SK-N-DZ (cell line): ENCODE results near the gene SLC25A22.

Experiments used
- DNase-seq: peaks from one replicate; pipeline ENCODE4 v3.0.0-alpha.2; 2015; ENCODE audit warnings: low spot score

SLC25A22 gene

GRCh38 chr11:804599-804964 is 6.5 kb upstream of the SLC25A22 start:
- no peak for DNase-seq

- DNase-seq: no peak
Measured at GRCh38 chr11:803770-804598, 5.9 kb upstream of the SLC25A22 start.

- no peak for DNase-seq
Measured at GRCh38 chr11:803467-803742, 5.3 kb upstream of the SLC25A22 start.

DNA sequence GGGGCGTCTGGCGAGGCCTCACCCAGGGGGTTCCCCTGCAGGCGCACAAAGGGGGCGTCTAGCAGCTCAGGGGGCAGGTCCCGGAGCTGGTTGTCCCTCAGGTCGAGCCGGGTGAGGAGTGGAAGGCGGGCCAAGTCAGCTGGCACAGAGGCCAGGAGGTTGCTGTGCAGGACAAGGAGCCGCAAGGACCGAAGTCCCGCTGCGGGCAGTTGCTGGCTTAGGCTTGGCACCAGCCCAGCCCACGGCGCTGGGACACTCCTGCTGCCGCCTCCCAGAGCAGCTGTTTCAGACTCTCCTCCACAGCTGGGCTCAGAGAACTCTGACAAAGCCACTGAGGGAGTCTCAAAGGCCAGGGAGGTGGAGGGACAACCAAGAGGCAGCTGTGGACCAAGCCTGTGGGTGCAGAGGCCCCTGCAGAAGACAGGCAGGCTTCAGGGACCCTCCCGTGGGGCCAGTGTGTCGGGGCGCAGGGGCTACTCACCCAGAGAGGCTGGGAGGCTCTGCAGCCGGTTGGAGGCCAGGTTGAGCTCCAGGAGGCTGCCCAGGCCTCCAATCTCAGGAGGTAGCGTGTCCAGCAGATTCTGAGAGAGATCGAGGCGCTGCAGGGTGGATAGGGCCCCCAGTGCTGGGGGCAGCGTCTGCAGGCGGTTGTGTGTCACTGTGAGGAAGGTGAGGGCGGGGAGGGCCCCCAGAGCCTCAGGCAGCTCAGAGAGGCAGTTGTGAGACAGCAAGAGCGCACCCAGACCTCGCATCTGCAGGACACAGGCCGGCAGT is 4.8 kb upstream of the SLC25A22 start:
- no peak for DNase-seq

GRCh38 chr11:802018-802617 is 4.0 kb upstream of the SLC25A22 start:
- DNase-seq: no peak

DNA sequence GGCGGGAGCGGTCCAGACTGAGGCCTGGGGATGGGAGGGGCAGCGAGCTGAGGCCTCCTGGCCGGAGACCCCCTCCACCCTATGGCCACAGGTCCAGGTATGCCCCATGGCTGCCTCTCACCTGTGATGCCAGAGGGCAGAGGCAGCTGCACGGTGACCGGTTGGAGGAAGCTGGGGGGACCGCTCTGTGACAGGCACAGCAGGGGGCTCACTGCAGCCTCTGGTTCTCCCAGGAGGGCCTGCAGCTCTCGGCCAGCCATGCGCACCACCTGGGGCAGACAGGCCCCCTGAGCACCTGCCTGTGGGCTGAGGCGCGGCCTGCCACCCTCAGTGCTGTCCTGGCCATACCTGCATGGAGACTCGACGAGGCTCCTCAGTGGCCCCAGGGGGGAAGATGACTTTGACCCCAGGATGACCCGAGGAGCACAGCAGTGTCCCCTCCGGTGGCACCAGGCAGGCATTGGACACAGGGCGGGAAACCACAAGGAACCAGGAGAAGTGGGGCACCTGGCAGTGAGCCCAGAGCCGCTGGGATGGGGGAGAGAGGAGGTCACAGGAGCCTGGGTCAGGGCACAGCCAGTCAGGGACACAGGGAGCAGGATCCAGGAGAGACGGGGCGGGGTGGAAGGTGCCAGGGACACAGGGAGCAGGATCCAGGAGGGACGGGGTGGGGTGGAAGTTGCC is 3.2 kb upstream of the SLC25A22 start:
- DNase-seq: no peak

- DNase-seq: no peak
Measured at GRCh38 chr11:800473-800872, 2.4 kb upstream of the SLC25A22 start.

- no peak for DNase-seq
Measured at GRCh38 chr11:799641-800316, 1.7 kb upstream of the SLC25A22 start.

GRCh38 chr11:797296-798092 is 587 bp downstream of the SLC25A22 start:
- peak; percentile 82 for DNase-seq

GRCh38 chr11:796565-797295 is 1.4 kb downstream of the SLC25A22 start:
- no peak for DNase-seq

DNA sequence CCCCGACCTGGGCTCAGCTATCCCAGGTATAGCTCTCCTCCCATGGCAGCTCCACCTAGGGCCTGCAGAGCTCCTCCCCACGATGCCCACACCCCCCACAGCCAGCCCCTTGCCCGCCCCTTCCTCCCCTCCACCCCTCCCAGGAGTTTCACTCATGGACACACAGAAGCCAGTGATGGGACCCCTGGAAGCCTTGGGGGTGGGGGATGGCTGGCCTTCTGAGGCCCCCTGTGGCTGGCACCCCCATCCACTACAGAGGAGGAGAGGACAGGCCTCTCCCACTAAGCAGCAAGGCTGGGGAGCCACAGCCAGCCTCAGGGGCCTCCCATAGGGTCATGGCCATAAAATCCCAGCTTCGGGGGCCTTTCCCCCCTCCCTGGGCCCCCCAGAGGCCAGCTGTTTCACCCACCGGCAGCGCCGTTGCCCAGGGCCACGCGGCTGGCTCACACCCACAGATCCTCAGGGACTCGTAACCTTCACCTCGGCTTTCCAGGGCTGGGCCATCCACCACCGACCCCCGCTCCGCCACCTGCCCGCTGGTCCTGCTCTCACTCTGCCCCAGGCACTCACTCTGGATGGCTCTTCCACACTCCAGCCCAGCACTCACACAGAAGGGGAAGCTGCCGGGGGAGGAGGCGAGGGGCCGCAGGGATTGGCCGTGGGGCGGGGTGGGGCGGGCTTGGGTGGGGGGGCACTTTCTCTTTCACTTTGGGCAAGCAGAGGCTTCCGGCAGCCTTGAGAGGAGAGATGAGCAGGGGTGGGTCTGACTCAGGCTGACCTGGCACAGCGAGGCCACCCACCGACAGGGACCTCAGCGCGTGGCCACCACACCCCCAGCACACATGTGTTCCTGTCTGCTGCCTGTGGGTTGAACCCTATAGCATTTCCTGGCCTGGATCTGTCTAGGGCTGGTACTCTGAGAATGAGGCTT is 2.2 kb downstream of the SLC25A22 start:
- DNase-seq: peak; percentile 70

- DNase-seq: no peak
Measured at GRCh38 chr11:794766-795633, 3.1 kb downstream of the SLC25A22 start.

DNA sequence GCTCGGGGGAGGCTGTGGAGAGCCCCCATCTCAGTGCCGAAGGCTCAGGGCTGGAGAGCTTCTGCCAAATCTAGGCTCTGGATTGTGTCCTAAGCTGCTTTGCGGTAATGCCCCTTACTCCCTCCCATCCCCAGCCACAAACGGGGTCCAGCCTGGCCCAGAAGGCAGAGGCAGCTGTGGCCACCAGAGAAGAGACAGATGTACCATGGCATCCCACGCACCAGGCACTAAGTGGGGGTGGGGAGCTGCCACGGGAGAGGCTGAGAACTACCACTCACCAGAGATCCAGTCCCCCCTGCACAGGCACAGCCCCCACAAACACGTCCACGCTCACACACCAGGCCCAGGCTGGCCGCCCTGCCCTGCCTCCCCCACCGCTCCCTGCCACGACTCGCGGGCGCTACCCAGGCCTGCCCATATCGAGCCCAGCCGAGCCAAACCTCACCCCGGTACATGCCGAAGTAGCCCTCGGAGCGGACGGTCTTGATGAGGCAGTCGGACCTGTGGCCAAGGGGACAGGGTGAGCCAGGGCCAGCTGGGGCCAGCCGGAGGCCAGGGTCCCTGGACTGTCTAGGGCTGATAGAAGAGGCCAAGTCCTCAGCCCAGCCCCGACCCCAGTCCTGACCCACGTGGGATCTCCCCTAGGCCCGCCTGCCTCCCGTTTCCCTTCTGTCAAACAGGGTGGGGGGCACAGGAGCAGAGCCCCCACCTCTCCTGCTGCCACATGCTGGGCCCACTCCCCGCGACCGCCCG is 3.9 kb downstream of the SLC25A22 start:
- DNase-seq: no peak

GRCh38 chr11:793556-793955 is 4.5 kb downstream of the SLC25A22 start:
- no peak for DNase-seq

- no peak for DNase-seq
Measured at GRCh38 chr11:792873-793272, 5.2 kb downstream of the SLC25A22 start.

GRCh38 chr11:792535-792821 is 5.6 kb downstream of the SLC25A22 start:
- DNase-seq: no peak
